OCI-LY1 (cell line): ENCODE data around the gene DLL4.

Experiments used
- H2AFZ ChIP-seq: fragments of 200-600 bp; sonication (generic), shearing (Covaris generic); 2 replicates; pipeline ENCODE4 v1.6.0; 2014; ENCODE audit warnings: antibody characterized with exemption, mild to moderate bottlenecking, low read length
- H3F3A ChIP-seq: fragments of 200-600 bp; sonication (generic), shearing (Covaris generic); 2 replicates; pipeline ENCODE4 v1.6.0; 2014; ENCODE audit warnings: mild to moderate bottlenecking, antibody characterized with exemption, low read length, moderate library complexity; ENCODE audit not compliant: insufficient read depth
- H3K27ac ChIP-seq: fragments of 200-600 bp; sonication (generic); 2 replicates; pipeline ENCODE4 v1.5.1; 2014; ENCODE audit warnings: low read length, mixed run types, mild to moderate bottlenecking, low read depth; ENCODE audit not compliant: poor library complexity, severe bottlenecking
- H3K27me3 ChIP-seq: fragments of 200-600 bp; sonication (generic); 2 replicates; pipeline ENCODE4 v1.6.0; 2014; ENCODE audit warnings: antibody characterized with exemption, mild to moderate bottlenecking, low read length, moderate library complexity; ENCODE audit not compliant: insufficient read depth
- H3K36me3 ChIP-seq: fragments of 200-600 bp; sonication (generic); 2 replicates; pipeline ENCODE4 v1.6.1; 2014; ENCODE audit warnings: mild to moderate bottlenecking, antibody characterized with exemption, low read length, moderate library complexity, mixed read lengths; ENCODE audit not compliant: insufficient read depth
- H3K4me1 ChIP-seq: fragments of 200-600 bp; sonication (generic); 2 replicates; pipeline ENCODE4 v1.5.1; 2014; ENCODE audit warnings: mild to moderate bottlenecking, low read length, moderate library complexity; ENCODE audit not compliant: insufficient read depth, severe bottlenecking
- H3K4me2 ChIP-seq: fragments of 200-600 bp; sonication (generic), shearing (Covaris generic); 2 replicates; pipeline ENCODE4 v1.6.1; 2014; ENCODE audit warnings: low read length
- H3K4me3 ChIP-seq: fragments of 200-600 bp; sonication (generic); 2 replicates; pipeline ENCODE4 v1.5.1; 2014; ENCODE audit warnings: low read length, low read depth, mild to moderate bottlenecking, mixed read lengths; ENCODE audit not compliant: poor library complexity, severe bottlenecking
- H3K79me2 ChIP-seq: fragments of 200-600 bp; shearing (Covaris generic); 2 replicates; pipeline ENCODE4 v1.6.1; 2016; ENCODE audit warnings: mixed run types, low read length, mixed read lengths; ENCODE audit not compliant: insufficient read depth
- H3K9ac ChIP-seq: fragments of 200-600 bp; sonication (generic), shearing (Covaris generic); 2 replicates; pipeline ENCODE4 v1.6.1; 2014; ENCODE audit warnings: mild to moderate bottlenecking, low read length, mixed read lengths
- H3K9me2 ChIP-seq: fragments of 200-600 bp; sonication (generic), shearing (Covaris generic); 2 replicates; pipeline ENCODE4 v1.6.1; 2014; ENCODE audit warnings: low read depth, mild to moderate bottlenecking, low read length, mixed read lengths
- H3K9me3 ChIP-seq: fragments of 200-600 bp; shearing (Covaris generic); 2 replicates; pipeline ENCODE4 v1.6.1; 2014; ENCODE audit warnings: low read length, mixed read lengths
- H4K20me1 ChIP-seq: fragments of 200-600 bp; sonication (generic), shearing (Covaris generic); 2 replicates; pipeline ENCODE4 v1.6.0; 2016; ENCODE audit warnings: mild to moderate bottlenecking, low read length; ENCODE audit not compliant: insufficient read depth
- EZH2 ChIP-seq: fragments of 200-600 bp; sonication (generic), shearing (Covaris generic); IDR thresholded peaks from 2 replicates; pipeline ENCODE4 v1.8.0; 2017; ENCODE audit warnings: borderline replicate concordance, mixed run types, mild to moderate bottlenecking, antibody characterized with exemption, low read length, moderate library complexity, mixed read lengths
- TF ChIP-seq, protein P1 (sequence below): fragments of 200-600 bp; sonication (generic), shearing (Covaris generic); IDR thresholded peaks from 2 replicates; pipeline ENCODE4 v1.5.1; 2017; ENCODE audit warnings: mild to moderate bottlenecking, antibody characterized with exemption, low read length, moderate library complexity, mixed read lengths

Gene DLL4

DNA sequence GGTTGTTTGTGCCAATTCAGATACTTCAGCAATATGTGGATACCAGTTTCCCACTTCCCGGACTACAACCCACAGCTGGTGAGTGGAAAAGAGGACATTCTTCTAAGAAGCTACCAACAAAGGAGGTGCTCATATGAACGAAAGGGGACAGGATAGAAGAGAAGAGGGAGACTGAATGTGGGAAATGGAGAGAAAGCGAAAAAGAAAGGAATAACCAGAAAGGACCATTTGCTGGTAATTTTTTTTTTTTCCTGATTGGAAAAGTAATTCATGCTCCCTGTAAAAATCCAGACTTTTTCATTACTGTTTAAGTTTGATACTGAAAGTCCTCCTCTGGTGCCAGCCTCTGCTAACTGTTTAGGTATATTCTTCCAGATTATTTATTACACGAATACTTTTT is 22.6 kb downstream of the DLL4 start:
- no peaks in the 10 kb centered on the region for H3K9me3 ChIP-seq
- H3K27me3 ChIP-seq, result no peaks in the 10 kb centered on the region
- no peak overlapping the region for H2AFZ ChIP-seq
- H3K27ac ChIP-seq, result no peak overlapping the region
- no peak overlapping the region for H3K9ac ChIP-seq
- peaks cover 20% of the 10 kb centered on the region for H3K4me1 ChIP-seq
- TF ChIP-seq, protein P1, sequence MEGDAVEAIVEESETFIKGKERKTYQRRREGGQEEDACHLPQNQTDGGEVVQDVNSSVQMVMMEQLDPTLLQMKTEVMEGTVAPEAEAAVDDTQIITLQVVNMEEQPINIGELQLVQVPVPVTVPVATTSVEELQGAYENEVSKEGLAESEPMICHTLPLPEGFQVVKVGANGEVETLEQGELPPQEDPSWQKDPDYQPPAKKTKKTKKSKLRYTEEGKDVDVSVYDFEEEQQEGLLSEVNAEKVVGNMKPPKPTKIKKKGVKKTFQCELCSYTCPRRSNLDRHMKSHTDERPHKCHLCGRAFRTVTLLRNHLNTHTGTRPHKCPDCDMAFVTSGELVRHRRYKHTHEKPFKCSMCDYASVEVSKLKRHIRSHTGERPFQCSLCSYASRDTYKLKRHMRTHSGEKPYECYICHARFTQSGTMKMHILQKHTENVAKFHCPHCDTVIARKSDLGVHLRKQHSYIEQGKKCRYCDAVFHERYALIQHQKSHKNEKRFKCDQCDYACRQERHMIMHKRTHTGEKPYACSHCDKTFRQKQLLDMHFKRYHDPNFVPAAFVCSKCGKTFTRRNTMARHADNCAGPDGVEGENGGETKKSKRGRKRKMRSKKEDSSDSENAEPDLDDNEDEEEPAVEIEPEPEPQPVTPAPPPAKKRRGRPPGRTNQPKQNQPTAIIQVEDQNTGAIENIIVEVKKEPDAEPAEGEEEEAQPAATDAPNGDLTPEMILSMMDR, result no peak
- TF ChIP-seq EZH2, result no peak
- H3K36me3 ChIP-seq, result no peaks in the 10 kb centered on the region; the same call in 1 of the 2 replicates
- H3K9me2 ChIP-seq, result no peaks in the 10 kb centered on the region
- no peak overlapping the region for H3K4me3 ChIP-seq
- no peaks in the 10 kb centered on the region for H3F3A ChIP-seq
- peak overlapping the region; percentile 79; the same call in 1 of the 2 replicates for H3K4me2 ChIP-seq
- no peaks in the 10 kb centered on the region for H3K79me2 ChIP-seq
- no peaks in the 10 kb centered on the region for H4K20me1 ChIP-seq

DNA sequence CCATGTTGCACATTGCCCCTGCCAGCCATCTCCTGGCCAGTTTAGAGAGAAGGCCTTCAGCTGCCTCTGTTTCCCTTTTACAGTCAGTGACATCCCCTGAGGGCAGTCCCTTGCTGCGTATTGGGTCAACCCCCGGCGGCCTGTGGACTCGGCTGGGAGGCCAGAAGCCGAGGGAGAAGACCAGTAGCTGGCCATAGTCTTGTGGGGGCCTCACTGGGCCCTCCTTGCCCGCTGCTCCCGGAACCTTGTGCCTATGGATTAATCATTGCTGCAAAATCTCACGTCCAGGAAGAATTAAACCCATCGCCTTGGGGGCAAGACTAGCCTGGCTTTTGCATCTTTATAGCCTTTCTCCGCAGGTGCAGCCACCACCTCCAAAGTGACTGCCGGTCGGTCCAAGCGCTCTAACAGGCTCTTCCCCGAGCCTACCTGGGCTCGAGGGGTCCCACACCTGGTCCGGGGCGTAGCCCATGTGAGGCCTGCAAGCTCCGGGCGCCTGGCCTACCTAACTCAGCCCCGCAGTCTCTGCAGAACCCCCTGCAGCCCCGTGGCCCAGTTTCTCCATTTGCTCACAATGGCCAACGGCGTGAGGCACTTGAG is 23.3 kb downstream of the DLL4 start:
- peak overlapping the region; percentile 71 for H3K9ac ChIP-seq
- TF ChIP-seq, protein P1, result no peak
- TF ChIP-seq EZH2, result no peak
- H3K4me1 ChIP-seq, result peaks cover 20% of the 10 kb centered on the region
- no peaks in the 10 kb centered on the region for H3K9me2 ChIP-seq
- no peaks in the 10 kb centered on the region for H3K9me3 ChIP-seq
- no peaks in the 10 kb centered on the region for H3K79me2 ChIP-seq
- H2AFZ ChIP-seq, result no peak overlapping the region
- peak overlapping the region; percentile 79 for H3K4me2 ChIP-seq
- no peaks in the 10 kb centered on the region; the same call in 1 of the 2 replicates for H3K36me3 ChIP-seq
- H3K27ac ChIP-seq, result no peak overlapping the region
- H3K4me3 ChIP-seq, result peak overlapping the region; percentile 67
- H3F3A ChIP-seq, result no peaks in the 10 kb centered on the region
- H3K27me3 ChIP-seq, result no peaks in the 10 kb centered on the region
- H4K20me1 ChIP-seq, result no peaks in the 10 kb centered on the region

DNA sequence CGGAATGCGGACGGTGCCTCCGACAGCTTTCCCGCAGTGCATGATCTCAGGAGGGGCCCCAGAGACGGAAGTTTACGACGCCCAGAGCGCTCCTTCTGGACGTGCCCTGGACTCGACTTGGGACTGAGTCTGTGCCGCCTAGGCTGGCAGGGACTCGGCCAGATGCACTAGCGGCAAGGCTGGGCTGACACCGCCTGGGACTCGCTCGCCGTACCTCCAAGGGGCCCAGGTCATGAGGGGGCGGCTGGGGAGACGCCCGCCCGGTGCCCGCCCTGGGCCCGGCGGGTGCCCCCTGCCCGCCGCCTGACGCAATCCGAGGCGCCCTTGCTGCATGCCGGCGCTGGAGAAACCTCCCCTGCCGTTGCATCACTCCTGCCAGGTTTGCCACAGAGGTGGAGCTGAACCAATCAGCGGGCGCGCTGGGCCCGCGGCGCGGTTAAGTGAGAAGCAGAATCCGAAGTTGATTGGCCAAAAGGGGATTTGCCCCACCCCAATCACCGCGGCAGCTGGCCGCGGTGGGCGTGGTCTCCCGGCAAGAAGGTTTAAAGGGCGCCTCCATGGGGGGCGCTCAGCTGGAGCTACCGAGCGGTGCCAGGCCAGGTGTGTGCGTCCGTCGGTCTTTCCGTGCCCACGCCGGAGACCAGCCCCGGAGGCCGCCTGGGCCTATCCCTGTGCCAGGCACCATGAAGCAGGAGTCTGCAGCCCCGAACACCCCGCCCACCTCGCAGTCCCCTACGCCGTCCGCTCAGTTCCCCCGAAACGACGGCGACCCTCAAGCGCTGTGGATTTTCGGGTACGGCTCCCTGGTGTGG is 24.0 kb downstream of the DLL4 start, which contains the start of gene CHAC1:
Gene CHAC1, plus strand, starts transcription at position 571 of the 812 bp plus-strand sequence. Its CDS starts 113 bp downstream, at position 684.
- peak within 1 kb of the TSS; percentile 79 for H3K4me2 ChIP-seq
- peak within 1 kb of the TSS; percentile 67 for H3K4me3 ChIP-seq
- peaks cover 20% of the 10 kb centered on the region for H3K4me1 ChIP-seq
- TF ChIP-seq, protein P1, result no peak
- TF ChIP-seq EZH2, result no peak
- no peak within 1 kb of the TSS for H2AFZ ChIP-seq
- H4K20me1 ChIP-seq, result no peaks in the 10 kb centered on the region
- no peaks in the 10 kb centered on the region for H3K9me3 ChIP-seq
- H3K27me3 ChIP-seq, result no peaks in the 10 kb centered on the region
- H3K36me3 ChIP-seq, result no peaks in the 10 kb centered on the region; the same call in 1 of the 2 replicates
- no peak within 1 kb of the TSS for H3K27ac ChIP-seq
- no peaks in the 10 kb centered on the region for H3K9me2 ChIP-seq
- H3K79me2 ChIP-seq, result no peaks in the 10 kb centered on the region
- no peaks in the 10 kb centered on the region for H3F3A ChIP-seq
- peak within 1 kb of the TSS; percentile 71 for H3K9ac ChIP-seq
